OCI-LY7 (cell line): ENCODE measurements around the gene ANKRD27.

Experiments
- EZH2phosphoT487 ChIP-seq: fragments of 200-600 bp; sonication (generic); IDR thresholded peaks from 2 replicates; pipeline ENCODE4 v1.6.1; 2018; ENCODE audit warnings: low read depth, borderline replicate concordance, mild to moderate bottlenecking, mixed run types, antibody characterized with exemption, low read length, moderate library complexity, mixed read lengths
- TF ChIP-seq, protein P1 (sequence below): fragments of 200-600 bp; sonication (generic); conservative IDR thresholded peaks from 2 replicates; pipeline ENCODE4 v1.5.1; 2014; ENCODE audit warnings: mild to moderate bottlenecking, antibody characterized with exemption, low read length, moderate library complexity, mixed read lengths

DNA sequence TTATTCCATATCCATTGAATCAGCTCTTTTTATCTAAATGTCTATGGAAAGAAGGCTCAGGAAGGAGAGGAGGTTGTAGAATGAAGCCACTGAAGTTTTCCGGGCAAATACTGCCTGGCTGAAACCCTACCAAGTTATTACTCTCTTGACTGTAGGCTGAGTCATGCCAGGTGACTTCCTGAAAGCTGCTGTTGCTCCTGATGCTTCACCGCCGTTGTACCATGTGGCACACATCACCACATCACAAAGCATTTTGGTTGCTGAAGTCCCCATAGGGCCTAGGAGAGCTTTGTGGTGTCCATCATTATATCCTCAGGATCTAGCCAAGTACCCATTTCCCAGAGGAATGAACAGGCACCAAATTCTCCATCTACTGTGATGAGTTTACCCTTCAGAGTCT, 33.5 kb upstream of the ANKRD27 start:
- TF ChIP-seq, protein P1, sequence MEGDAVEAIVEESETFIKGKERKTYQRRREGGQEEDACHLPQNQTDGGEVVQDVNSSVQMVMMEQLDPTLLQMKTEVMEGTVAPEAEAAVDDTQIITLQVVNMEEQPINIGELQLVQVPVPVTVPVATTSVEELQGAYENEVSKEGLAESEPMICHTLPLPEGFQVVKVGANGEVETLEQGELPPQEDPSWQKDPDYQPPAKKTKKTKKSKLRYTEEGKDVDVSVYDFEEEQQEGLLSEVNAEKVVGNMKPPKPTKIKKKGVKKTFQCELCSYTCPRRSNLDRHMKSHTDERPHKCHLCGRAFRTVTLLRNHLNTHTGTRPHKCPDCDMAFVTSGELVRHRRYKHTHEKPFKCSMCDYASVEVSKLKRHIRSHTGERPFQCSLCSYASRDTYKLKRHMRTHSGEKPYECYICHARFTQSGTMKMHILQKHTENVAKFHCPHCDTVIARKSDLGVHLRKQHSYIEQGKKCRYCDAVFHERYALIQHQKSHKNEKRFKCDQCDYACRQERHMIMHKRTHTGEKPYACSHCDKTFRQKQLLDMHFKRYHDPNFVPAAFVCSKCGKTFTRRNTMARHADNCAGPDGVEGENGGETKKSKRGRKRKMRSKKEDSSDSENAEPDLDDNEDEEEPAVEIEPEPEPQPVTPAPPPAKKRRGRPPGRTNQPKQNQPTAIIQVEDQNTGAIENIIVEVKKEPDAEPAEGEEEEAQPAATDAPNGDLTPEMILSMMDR, result no peak
- no peak for TF ChIP-seq EZH2phosphoT487
